Dendritic cell treated with granulocyte-macrophage colony-stimulating factor and Interleukin-4, amounts not matched to agents 40 ng/mL and 50 ng/mL, for 4 days (primary cell): Measurements from ENCODE around the gene COX7C.
A peak's percentile ranks its signal among the peaks of the same experiment; 100 is the strongest.
"Not testable (repeated sequence)": the region's sequence is repeated elsewhere in the genome, so short reads cannot be mapped to it uniquely, and the experiment has no call there.

Source experiments
- H3K27ac Mint-ChIP-seq: one replicate; pipeline ENCODE4 v1.8.0; 2022; ENCODE audit warnings: mild to moderate bottlenecking, mixed read lengths
- H3K27me3 Mint-ChIP-seq: one replicate; pipeline ENCODE4 v1.8.0; 2022; ENCODE audit warnings: mild to moderate bottlenecking, mixed read lengths
- H3K36me3 Mint-ChIP-seq: one replicate; pipeline ENCODE4 v1.8.0; 2022; ENCODE audit warnings: low read depth, mixed read lengths
- H3K4me1 Mint-ChIP-seq: one replicate; pipeline ENCODE4 v1.8.0; 2022; ENCODE audit warnings: low read depth, mixed read lengths
- H3K4me3 Mint-ChIP-seq: one replicate; pipeline ENCODE4 v1.8.0; 2022; ENCODE audit warnings: mild to moderate bottlenecking, moderate library complexity, mixed read lengths
- H3K9me3 Mint-ChIP-seq: one replicate; pipeline ENCODE4 v1.8.0; 2022; ENCODE audit warnings: mixed read lengths
- intact Hi-C: fragments of 100-400 bp; cut with micrococcal nuclease; formaldehyde crosslinking; loops from one replicate; pipeline ENCODE4 v1.15.0; 2022

Gene COX7C, protein sequence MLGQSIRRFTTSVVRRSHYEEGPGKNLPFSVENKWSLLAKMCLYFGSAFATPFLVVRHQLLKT

DNA sequence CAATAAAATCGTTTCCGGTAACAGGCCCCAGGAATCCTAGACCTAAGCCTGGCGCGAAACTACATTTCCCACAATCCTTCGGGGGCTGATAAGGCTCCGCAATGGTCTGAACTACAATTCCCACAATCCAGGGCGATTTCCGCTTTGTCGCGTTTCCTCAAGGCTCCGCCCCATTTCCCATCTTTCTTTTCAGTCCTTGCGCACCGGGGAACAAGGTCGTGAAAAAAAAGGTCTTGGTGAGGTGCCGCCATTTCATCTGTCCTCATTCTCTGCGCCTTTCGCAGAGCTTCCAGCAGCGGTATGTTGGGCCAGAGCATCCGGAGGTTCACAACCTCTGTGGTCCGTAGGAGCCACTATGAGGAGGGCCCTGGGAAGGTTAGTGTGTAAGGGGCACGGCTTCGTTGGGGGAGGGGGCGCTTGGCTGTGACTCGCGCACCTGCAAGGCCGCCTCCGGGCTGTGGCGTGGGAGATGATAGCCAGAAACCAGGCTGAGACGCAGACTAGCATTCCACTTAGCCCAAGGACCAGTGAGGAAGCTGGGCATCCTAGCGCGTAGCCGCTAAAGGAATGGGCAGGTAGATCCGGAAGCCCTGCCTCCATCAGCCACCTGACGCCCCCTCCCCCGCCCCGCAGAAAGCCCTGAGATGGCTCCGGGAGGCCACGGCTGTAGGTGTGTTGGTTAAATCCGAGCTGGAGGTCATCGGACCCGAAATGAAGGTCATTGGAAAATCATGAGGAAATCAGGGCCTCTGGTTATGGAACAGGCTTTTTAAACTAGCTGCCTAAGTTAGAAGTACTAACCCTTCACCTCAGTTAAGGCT, at the start of gene COX7C:
COX7C (plus strand) TSS at position 186 of the 821 bp plus-strand sequence; CDS start at position 301, 115 bp downstream.
- H3K27ac Mint-ChIP-seq = peak within 1 kb of the TSS; percentile 96
- H3K4me3 Mint-ChIP-seq = peak within 1 kb of the TSS; percentile 93
- peaks cover 3% of the 10 kb centered on the region for H3K27me3 Mint-ChIP-seq
- H3K4me1 Mint-ChIP-seq = peaks cover 5% of the 10 kb centered on the region
- intact Hi-C loops = loop anchor here (2.0 to 10.0 kb wide), 2 partner anchors 367 to 795 kb away; partner anchors contain the start of gene CCNH
- H3K9me3 Mint-ChIP-seq = peaks cover 9% of the 10 kb centered on the region
- H3K36me3 Mint-ChIP-seq = peaks cover 51% of the 10 kb centered on the region

DNA sequence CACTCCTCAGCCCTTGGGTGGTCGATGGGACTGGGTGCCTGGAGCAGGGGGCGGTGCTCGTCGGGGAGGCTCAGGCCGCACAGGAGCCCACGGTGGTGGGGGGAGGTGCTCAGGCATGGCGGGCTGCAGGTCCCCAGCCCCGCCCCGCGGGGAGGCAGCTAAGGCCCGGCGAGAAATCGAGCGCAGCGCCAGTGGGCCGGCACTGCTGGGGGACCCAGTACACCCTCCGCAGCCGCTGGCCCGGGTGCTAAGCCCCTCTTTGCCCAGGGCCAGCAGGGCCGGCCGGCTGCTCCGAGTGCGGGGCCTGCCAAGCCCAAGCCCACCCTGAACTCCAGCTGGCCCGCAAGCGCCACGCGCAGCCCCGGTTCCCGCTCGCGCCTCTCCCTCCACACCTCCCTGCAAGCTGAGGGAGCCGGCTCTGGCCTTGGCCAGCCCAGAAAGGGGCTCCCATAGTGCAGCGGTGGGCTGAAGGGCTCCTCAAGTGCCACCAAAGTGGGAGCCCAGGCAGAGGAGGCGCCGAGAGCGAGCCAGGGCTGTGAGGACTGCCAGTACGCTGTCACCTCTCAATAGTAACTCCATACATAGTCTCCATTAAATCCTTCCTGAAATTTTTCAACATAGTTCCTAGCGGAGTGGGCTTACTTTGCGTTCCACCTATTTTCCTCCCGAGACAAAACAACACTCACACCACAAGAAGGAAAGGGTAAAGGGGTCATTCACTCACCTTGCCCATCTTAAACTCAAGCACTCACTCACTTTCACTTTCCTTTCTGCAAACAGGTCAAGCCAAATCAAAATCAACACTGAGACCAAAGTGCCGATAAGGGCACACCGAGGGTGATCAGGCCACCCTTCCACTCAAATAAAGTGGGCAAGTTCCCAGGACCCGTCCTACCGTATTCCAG, 48.0 kb upstream of the COX7C start:
- intact Hi-C loops, H3K27ac Mint-ChIP-seq, H3K4me3 Mint-ChIP-seq: not testable (repeated sequence)

DNA sequence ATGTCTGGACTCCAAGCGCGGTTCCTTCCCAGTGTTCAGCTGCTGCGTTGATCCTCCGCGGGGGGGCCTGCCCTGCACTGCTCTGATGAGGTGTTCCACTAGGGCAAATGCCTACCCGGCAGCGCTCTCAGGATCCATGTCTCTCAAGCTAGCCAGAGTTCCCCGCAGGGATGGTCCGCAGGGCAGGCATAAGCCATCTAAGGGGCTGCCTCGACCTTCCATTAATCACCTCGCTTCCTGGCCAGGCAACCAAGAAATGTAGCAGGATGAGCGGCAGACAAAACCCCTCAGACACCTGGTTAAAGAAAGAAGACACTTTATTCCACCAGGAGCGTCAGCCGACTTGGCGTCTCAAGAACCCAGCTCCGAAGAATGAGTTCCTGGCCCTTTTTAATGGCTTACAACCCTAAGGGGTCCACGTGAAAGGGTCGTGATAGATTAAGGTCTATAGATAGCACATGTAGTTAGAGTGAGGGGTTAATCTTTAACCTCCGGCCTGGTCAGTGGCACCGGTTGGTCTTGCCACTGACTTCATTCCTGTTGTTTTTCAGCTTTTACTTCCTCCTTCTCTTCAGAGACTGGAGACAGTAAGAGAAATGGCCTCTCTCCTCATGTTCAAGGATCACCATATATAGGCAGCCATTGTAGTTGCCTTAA, 47.2 kb upstream of the COX7C start:
- no peak overlapping the region for H3K27ac Mint-ChIP-seq
- H3K4me3 Mint-ChIP-seq = no peak overlapping the region
- no peaks in the 10 kb centered on the region for H3K27me3 Mint-ChIP-seq
- H3K4me1 Mint-ChIP-seq = no peaks in the 10 kb centered on the region
- H3K9me3 Mint-ChIP-seq = peaks cover 13% of the 10 kb centered on the region
- intact Hi-C loops = no loop called here
- no peaks in the 10 kb centered on the region for H3K36me3 Mint-ChIP-seq

More for the DNA sequence above, 48.0 kb upstream of the COX7C start:
- H3K9me3 Mint-ChIP-seq = peaks cover 13% of the 10 kb centered on the region
- H3K27me3 Mint-ChIP-seq, H3K36me3 Mint-ChIP-seq, H3K4me1 Mint-ChIP-seq: not testable (repeated sequence)

DNA sequence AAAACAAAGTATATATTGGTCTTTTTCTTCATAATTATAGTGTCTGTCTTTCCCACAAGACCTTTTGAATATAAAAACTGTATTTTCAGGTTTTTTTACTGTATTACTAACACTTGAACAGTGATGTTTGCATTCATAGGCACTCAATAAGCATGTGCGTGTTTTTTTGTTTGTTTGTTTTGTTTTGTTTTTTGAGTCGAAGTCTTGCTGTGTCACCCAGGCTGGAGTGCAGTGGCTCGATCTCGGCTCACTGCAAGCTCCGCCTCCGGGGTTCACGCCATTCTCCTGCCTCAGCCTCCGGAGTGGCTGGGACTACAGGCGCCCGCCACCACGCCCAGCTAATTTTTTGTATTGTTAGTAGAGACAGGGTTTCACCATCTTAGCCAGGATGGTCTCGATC, 46.6 kb upstream of the COX7C start:
- H3K9me3 Mint-ChIP-seq = peaks cover 13% of the 10 kb centered on the region
- H3K27ac Mint-ChIP-seq = not testable (repeated sequence)

DNA sequence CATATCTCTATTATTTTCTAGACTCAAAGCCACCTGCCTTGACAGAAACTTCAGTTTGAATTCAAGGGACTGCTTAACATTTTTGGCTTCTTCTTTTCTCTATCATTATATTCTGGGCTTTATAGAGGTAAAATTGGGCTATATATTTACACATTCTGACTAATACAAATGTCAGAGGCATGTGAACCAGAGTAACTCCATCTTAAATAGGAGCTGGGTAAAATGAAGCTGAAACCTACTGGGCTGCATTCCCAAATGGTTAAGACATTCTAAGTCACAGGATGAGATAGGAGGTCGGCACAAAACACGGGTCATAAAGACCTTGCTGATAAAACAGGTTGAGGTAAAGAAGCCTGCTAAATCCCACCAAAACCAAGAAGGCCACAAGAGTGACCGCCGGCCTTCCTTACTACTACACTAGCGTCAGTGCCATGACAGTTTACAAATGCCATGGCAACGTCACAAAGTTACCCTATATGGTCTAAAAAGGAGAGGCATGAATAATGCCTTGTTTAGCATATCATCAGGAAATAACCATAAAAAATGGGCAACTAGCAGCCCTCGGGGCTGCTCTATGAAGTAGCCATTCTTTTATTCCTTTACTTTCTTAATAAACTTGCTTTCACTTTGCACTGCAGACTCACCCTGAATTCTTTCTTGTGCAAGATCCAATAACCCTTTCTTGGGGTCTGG, 44.8 kb upstream of the COX7C start:
- no peak overlapping the region for H3K4me3 Mint-ChIP-seq
- no peaks in the 10 kb centered on the region for H3K27me3 Mint-ChIP-seq
- no peak overlapping the region for H3K27ac Mint-ChIP-seq
- intact Hi-C loops = no loop called here
- no peaks in the 10 kb centered on the region for H3K36me3 Mint-ChIP-seq
- H3K4me1 Mint-ChIP-seq = no peaks in the 10 kb centered on the region
- peaks cover 13% of the 10 kb centered on the region for H3K9me3 Mint-ChIP-seq

More for the DNA sequence above, 46.6 kb upstream of the COX7C start:
- H3K4me1 Mint-ChIP-seq, H3K4me3 Mint-ChIP-seq, H3K36me3 Mint-ChIP-seq, intact Hi-C loops, H3K27me3 Mint-ChIP-seq: not testable (repeated sequence)

DNA sequence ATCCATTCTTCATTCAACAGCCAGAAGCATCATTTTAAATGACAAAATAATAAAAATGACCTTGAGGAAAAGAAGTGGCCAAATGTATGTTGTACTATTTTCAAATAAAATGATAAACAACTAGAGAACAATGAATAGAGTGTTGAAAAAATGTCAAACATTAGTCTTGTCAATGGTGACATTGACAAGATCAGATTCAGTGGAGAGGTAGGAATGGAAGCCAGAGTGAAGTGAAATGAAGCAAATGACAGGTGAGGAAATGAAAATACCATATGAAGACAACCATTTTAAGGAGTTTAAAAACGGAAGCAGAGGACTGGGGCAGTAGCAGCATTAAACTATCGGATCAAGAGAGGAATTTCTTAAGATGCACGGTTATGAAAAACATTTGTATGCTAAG, 38.2 kb upstream of the COX7C start:
- no peaks in the 10 kb centered on the region for H3K9me3 Mint-ChIP-seq
- H3K4me1 Mint-ChIP-seq = no peaks in the 10 kb centered on the region
- no peaks in the 10 kb centered on the region for H3K27me3 Mint-ChIP-seq
- H3K36me3 Mint-ChIP-seq = no peaks in the 10 kb centered on the region
- intact Hi-C loops = no loop called here
- no peak overlapping the region for H3K4me3 Mint-ChIP-seq
- no peak overlapping the region for H3K27ac Mint-ChIP-seq

DNA sequence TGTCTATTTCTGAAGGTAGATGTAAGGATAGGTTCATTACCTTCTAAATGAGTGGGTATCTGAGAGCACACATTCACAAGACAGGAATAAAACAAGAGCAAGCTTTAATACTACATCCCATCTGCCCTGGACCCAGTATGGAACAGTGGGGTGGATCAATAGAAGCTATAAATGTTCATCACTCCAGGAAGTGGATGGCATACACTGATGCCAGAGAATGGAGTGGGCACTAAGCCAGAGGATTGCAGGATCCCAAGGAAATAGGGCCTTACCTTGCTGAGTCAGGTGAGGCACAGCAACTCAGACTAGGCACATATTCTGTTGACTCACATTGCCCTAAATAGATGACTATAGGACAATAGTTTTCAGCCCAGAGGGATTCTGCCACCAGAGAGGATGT, 21.3 kb upstream of the COX7C start:
- H3K27me3 Mint-ChIP-seq = no peaks in the 10 kb centered on the region

DNA sequence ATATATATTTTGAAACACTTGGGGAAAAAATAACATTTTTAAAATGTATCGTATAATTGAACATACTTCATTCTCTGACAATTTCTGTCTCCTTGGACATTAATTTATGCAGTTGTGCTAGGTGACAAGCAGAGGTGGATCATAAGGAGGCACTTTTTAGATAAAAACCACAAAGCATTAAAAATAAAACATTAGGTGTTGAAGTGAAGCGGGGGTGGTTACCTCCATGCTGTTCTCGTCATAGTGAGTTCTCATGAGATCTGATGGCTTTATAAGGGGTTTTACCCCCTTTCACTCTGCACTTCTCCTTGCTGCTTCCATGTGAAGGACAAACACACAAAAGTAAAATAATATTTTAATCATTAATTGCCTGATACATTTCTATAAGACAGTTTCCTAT, 11.9 kb upstream of the COX7C start:
- intact Hi-C loops = no loop called here
- peaks cover 14% of the 10 kb centered on the region for H3K9me3 Mint-ChIP-seq
- H3K27me3 Mint-ChIP-seq = peaks cover 2% of the 10 kb centered on the region
- H3K4me3 Mint-ChIP-seq = no peak overlapping the region
- no peaks in the 10 kb centered on the region for H3K36me3 Mint-ChIP-seq
- no peaks in the 10 kb centered on the region for H3K4me1 Mint-ChIP-seq
- no peak overlapping the region for H3K27ac Mint-ChIP-seq

More for the DNA sequence above, 21.3 kb upstream of the COX7C start:
- Mint-ChIP-seq H3K27ac (no peak overlapping the region), H3K4me1 (no peaks in the 10 kb centered on the region), H3K9me3 (no peaks in the 10 kb centered on the region), H3K36me3 (no peaks in the 10 kb centered on the region), H3K4me3 (no peak overlapping the region)
- intact Hi-C loops = no loop called here

DNA sequence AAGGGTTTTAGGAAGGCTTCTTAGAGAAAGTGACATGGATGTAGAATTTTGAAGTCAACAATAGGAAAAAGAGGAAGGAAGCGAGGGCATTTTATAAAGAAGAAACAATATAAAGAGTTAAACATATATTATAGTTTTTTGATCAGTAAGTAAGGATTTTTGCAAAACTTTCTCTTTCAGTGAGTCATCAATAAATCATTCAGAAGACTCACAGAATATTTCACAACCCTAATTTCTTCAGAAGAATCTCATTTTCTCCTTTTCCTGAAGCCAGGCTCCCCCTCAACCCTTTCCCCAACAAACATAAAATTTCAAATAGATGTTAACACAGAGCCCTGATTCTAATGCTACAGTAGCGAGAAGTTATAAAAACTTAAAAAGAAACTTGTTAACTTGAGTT, 4.3 kb upstream of the COX7C start:
- H3K36me3 Mint-ChIP-seq = peaks cover 13% of the 10 kb centered on the region
- peaks cover 23% of the 10 kb centered on the region for H3K9me3 Mint-ChIP-seq
- H3K4me1 Mint-ChIP-seq = peaks cover 5% of the 10 kb centered on the region
- H3K4me3 Mint-ChIP-seq = no peak overlapping the region
- intact Hi-C loops = loop anchor here (10.0 kb wide), 1 partner anchor 371 kb away; no protein-coding TSS in a partner anchor
- H3K27me3 Mint-ChIP-seq = peaks cover 5% of the 10 kb centered on the region
- no peak overlapping the region for H3K27ac Mint-ChIP-seq

DNA sequence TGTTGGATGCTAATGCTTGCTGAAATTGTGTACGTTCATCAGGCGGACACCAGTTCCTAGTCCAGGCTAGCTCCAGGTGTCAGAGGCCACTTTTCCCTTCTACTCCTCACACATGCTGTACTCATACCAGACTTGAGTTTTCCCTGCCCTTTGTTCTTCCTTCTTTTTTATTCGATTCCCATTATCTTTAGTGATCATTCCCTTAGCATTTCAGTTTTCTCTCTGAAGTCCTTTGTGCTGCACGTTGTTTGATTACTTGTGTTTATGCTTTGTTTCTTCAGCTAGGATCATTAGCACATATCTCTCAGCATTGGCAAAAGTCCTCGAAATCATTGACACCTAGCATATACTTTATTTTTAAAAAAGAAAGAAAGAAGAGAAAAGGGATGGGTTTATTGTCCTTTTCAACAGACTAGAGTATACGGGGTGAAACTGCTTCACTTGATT, 409 bp upstream of the COX7C start:
- Mint-ChIP-seq H3K4me1 (peaks cover 5% of the 10 kb centered on the region), H3K4me3 (no peak overlapping the region), H3K27ac (peak overlapping the region; percentile 96), H3K9me3 (peaks cover 10% of the 10 kb centered on the region), H3K27me3 (peaks cover 3% of the 10 kb centered on the region), H3K36me3 (peaks cover 47% of the 10 kb centered on the region)
- intact Hi-C loops = loop anchor here (10.0 kb wide), 1 partner anchor 367 kb away; no protein-coding TSS in a partner anchor

DNA sequence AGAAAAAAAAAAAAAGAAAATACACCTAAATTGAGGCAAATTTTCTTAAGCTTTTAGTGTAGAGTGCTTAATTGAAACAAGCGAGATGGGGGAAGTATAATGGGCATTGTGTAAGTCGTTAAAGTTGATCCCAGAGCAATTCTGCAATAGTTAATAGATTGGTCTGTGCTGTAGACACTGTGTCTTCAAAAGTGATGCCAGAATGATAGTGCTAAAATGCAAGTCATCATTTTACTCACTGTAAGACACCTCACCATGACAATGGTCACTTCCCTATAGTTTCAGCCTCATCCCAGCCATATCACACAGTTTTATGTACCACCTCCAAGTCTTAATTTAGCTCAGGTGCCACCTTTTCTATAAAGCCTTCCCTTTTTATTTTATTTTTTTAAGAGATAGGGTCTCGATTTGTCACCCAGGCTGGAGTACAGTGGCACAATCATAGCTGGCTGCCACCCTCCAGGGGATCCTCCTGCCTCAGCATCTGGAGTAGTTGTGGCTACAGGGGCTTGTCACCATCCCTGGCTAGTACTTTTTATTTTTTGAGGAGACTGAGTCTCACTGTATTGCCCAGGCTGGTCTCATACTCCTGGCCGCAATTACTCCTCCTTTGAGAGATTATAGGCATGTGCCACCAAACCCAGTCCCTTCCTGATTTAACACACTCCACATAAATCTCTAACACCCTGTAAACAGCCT, 6.2 kb downstream of the COX7C start:
- H3K9me3 Mint-ChIP-seq = peaks cover 9% of the 10 kb centered on the region
- peaks cover 17% of the 10 kb centered on the region for H3K4me1 Mint-ChIP-seq
- H3K27ac Mint-ChIP-seq = no peak overlapping the region
- H3K36me3 Mint-ChIP-seq = peaks cover 38% of the 10 kb centered on the region
- H3K27me3 Mint-ChIP-seq = peaks cover 2% of the 10 kb centered on the region
- intact Hi-C loops = no loop called here
- H3K4me3 Mint-ChIP-seq = no peak overlapping the region

DNA sequence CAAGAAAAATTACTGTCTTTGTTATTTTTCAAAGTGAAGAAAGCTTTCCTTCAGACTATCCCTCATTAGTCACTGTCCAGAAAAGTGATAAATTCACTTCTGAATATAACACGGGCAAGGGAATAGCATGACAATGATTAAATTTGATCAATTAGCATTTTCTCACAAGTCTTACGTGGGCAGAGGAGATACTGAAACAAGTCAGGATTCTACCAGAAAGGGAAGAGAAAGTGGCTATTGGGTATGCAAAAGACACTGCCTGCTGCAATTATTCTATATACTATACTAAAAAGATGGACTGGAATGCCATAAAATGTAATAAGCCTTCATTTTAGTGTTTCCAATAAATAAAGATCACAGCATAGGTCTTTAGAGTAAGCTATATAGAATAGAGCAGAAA, 7.4 kb downstream of the COX7C start:
- H3K27ac Mint-ChIP-seq = no peak overlapping the region
- H3K27me3 Mint-ChIP-seq = peaks cover 6% of the 10 kb centered on the region
- peaks cover 9% of the 10 kb centered on the region for H3K9me3 Mint-ChIP-seq
- intact Hi-C loops = no loop called here
- peaks cover 17% of the 10 kb centered on the region for H3K4me1 Mint-ChIP-seq
- peaks cover 26% of the 10 kb centered on the region for H3K36me3 Mint-ChIP-seq
- no peak overlapping the region for H3K4me3 Mint-ChIP-seq
